Raji (cell line): Measurements from ENCODE around the gene YJEFN3.

Experiments used
- POLR2A ChIP-seq: IDR thresholded peaks from 2 replicates; pipeline ENCODE4 v1.6.1; 2011; ENCODE audit warnings: low read depth, low read length, control low read depth; ENCODE audit not compliant: insufficient read depth

The YJEFN3 gene

GRCh38 chr19:19549804-19550464, 21.2 kb downstream of the YJEFN3 start:
- TF ChIP-seq POLR2A = no peak

GRCh38 chr19:19550485-19550929, 21.8 kb downstream of the YJEFN3 start:
- TF ChIP-seq POLR2A = no peak

- no peak for TF ChIP-seq POLR2A
Measured at GRCh38 chr19:19550972-19551852, 22.5 kb downstream of the YJEFN3 start.

GRCh38 chr19:19551853-19552192, 23.1 kb downstream of the YJEFN3 start:
- no peak for TF ChIP-seq POLR2A

- TF ChIP-seq POLR2A = no peak
Measured at GRCh38 chr19:19552798-19553197, 24.1 kb downstream of the YJEFN3 start.

- no peak for TF ChIP-seq POLR2A
Measured at GRCh38 chr19:19553670-19554069, 25.0 kb downstream of the YJEFN3 start.

- no peak for TF ChIP-seq POLR2A
Measured at GRCh38 chr19:19554074-19555023, 25.6 kb downstream of the YJEFN3 start.

GRCh38 chr19:19558055-19558454, 29.3 kb downstream of the YJEFN3 start:
- no peak for TF ChIP-seq POLR2A

- TF ChIP-seq POLR2A = no peak
Measured at GRCh38 chr19:19558636-19559035, 29.9 kb downstream of the YJEFN3 start.

- TF ChIP-seq POLR2A = no peak
Measured at GRCh38 chr19:19559931-19560330, 31.2 kb downstream of the YJEFN3 start.

GRCh38 chr19:19561946-19562664, 33.4 kb downstream of the YJEFN3 start:
- TF ChIP-seq POLR2A = no peak

- no peak for TF ChIP-seq POLR2A
Measured at GRCh38 chr19:19562665-19563347, 34.1 kb downstream of the YJEFN3 start.

GRCh38 chr19:19563348-19563848, 34.7 kb downstream of the YJEFN3 start:
- TF ChIP-seq POLR2A = no peak

GRCh38 chr19:19566306-19566705, 37.6 kb downstream of the YJEFN3 start:
- TF ChIP-seq POLR2A = no peak

GRCh38 chr19:19567391-19567790, 38.7 kb downstream of the YJEFN3 start:
- no peak for TF ChIP-seq POLR2A
